Lung (tissue), 12 donors: ENCODE measurements around the gene CNR2. TPM values are rescaled to one million over a fixed set of nuclear protein-coding genes. Genes with fewer than 3 reads are reported as not detected.
"Not testable (repeated sequence)": the region's sequence is repeated elsewhere in the genome, so short reads cannot be mapped to it uniquely, and the experiment has no call there.

Source experiments
- ATAC-seq: fragments of 200-7000 bp; cut with Tn5 transposase; one replicate; pipeline ENCODE4 v1.9.1; 2020; ENCODE audit warnings: moderate number of reproducible peaks; ENCODE audit not compliant: insufficient read depth, low FRiP score
- DNase-seq, 3 donors: peaks; one replicate each; pipeline ENCODE4 v3.0.0-alpha.2; 2013 to 2017
- H3K27ac ChIP-seq, 2 donors: one replicate each; pipeline ENCODE4 v1.5.1; 2013; ENCODE audit warnings: mild to moderate bottlenecking in 2 of 2, moderate library complexity in 2 of 2, control low read depth in 1 of 2, inconsistent platforms in 1 of 2, low read depth in 1 of 2, low read length in 1 of 2
- H3K27me3 ChIP-seq, 3 donors: one replicate each; pipeline ENCODE4 v1.5.1; 2013; ENCODE audit warnings: low read length in 2 of 3; ENCODE audit not compliant: control insufficient read depth in 3 of 3, insufficient read depth in 3 of 3
- H3K36me3 ChIP-seq, 4 donors: one replicate each; pipeline ENCODE4 v1.5.1; 2013; ENCODE audit warnings: low read length in 4 of 4, mild to moderate bottlenecking in 1 of 4, moderate library complexity in 1 of 4; ENCODE audit not compliant: control insufficient read depth in 4 of 4, insufficient read depth in 4 of 4
- H3K4me1 ChIP-seq, 5 donors: one replicate each; pipeline ENCODE4 v1.5.1; 2013; ENCODE audit warnings: low read length in 5 of 5, mild to moderate bottlenecking in 2 of 5, moderate library complexity in 1 of 5; ENCODE audit not compliant: control insufficient read depth in 5 of 5, insufficient read depth in 5 of 5
- H3K4me3 ChIP-seq: one replicate; pipeline ENCODE4 v1.5.1; 2013; ENCODE audit warnings: mild to moderate bottlenecking, control low read depth, moderate library complexity
- H3K9ac ChIP-seq, 2 donors: one replicate each; pipeline ENCODE4 v1.5.1; 2013; ENCODE audit warnings: low read length in 2 of 2, control low read depth in 1 of 2; ENCODE audit not compliant: insufficient read depth in 1 of 2
- H3K9me3 ChIP-seq, 4 donors: one replicate each; pipeline ENCODE4 v1.5.1; 2013; ENCODE audit warnings: low read length in 3 of 4, mild to moderate bottlenecking in 1 of 4, moderate library complexity in 1 of 4; ENCODE audit not compliant: control insufficient read depth in 4 of 4, insufficient read depth in 3 of 4
- CTCF ChIP-seq: IDR thresholded peaks from 2 replicates; pipeline ENCODE4 v1.5.1; 2012; ENCODE audit warnings: mild to moderate bottlenecking; ENCODE audit errors: control extremely low read depth, extremely low read depth
- WGBS, 2 donors: extraction: QIAGEN DNeasy Blood & Tissue Kit; methylation state at CpG; one replicate each; pipeline ENCODE4 v1.1.7; 2013; 5-methylcytosine and 5-hydroxymethylcytosine counted together
- polyA plus RNA-seq, 2 donors: library from polyadenylated mRNA; stranded (reverse); fragments of 200-250 nt; gene quantifications; one replicate each; pipeline ENCODE4 v1.2.1, GENCODE V29; 2013
- total RNA-seq, 2 donors: library from RNA; depleted of rRNA in 1 of 2; stranded (reverse); fragments of >200 nt in 1 of 2; gene quantifications; one replicate each; pipeline ENCODE4 v1.2.1, GENCODE V29; 2014 to 2021
- donor health status: control.
- donor health status: control.
- donor health status: Bipolar disorder and iron deficiency.
- donor health status: healthy.
- donor health status: DM: yes; HTN: yes; CAD: no.

CNR2 gene
- total and polyA plus RNA-seq, 4 donors = 0.04 to 0.46 (median 0.10) TPM

- no peaks in the 10 kb centered on the region for H3K9me3 ChIP-seq
- ATAC-seq (peak; percentile 77), DNase-seq (peak; percentile 93 to 97 (median 95))
- H3K27ac ChIP-seq = peak overlapping the region; percentile 100
- H3K27me3 ChIP-seq = no peaks in the 10 kb centered on the region
- peaks cover 2 to 34% (median 13%) of the 10 kb centered on the region in 5 donors for H3K4me1 ChIP-seq
- peaks cover 0 to 11% (median 0%) of the 10 kb centered on the region in 4 donors for H3K36me3 ChIP-seq
- no peak for TF ChIP-seq CTCF
- peak overlapping the region; percentile 47 for H3K4me3 ChIP-seq
- WGBS, 2 donors = 0 to 1% methylated on average over 30 of the region's 30 CpGs
- peak overlapping the region; percentile 72 to 86 for H3K9ac ChIP-seq
Measured at GRCh38 chr1:23958810-23959460, 45.8 kb upstream of the CNR2 start.

DNA sequence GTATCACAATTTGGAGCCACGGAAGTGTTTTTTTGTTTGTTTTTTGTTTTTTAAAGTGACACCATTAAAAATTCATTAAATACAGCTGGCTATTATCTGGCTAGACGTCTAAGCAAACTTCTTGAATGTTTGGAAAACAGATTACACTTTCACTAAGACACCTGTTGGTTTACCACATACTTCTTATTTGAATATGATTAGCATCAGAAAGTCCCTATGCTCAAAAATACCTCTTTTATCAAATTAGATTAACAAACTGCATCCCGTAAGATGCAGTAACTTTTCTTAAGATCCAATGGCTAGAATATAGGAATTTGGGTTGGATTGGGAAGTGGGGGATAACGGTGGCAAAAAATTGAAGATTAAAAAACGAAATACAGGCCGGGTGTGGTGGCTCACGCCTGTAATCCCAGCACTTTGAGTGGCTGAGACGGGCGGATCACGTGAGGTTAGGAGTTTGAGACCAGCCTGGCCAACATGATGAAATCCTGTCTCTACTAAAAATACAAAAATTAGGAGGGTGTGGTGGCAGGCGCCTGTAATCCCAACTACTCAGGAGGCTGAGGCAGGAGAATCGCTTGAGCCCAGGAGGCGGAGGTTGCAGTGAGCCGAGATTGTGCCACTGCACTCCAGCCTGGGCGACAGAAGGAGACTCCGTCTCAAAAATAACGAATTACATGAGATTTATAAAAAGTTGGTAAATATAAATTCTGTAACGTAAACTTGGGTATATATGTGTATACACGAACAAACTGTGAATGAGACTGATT, 45.1 kb upstream of the CNR2 start:
- peaks cover 2 to 27% (median 6%) of the 10 kb centered on the region in 5 donors for H3K4me1 ChIP-seq
- 39 to 44% methylated on average over 19 of the region's 19 CpGs for WGBS, 2 donors
- not testable (repeated sequence) for DNase-seq, H3K27me3 ChIP-seq, H3K9me3 ChIP-seq, H3K4me3 ChIP-seq, ATAC-seq
- peak overlapping the region; percentile 79 to 100 for H3K27ac ChIP-seq
- peak overlapping the region; percentile 72 to 86 for H3K9ac ChIP-seq
- peaks cover 0 to 11% (median 0%) of the 10 kb centered on the region in 4 donors for H3K36me3 ChIP-seq

DNA sequence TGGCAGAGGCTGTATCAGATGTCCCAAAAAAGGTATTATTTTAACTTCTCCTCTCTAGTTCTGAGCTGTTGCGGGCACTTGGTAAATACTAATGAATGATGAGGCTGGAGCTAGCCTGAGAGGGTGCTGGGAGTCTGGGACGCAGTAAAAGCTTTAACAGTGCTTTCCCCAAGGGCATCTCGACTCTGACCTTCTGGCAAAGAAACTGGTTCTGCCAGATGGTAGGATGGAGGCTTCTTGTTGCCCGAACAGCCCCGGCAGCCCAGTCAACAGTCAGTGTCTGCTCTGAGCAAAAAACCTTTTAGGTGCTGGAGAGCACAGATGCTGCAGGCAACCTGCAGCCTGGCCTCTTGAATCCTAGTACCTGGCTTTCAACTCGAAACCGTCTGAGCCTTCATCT, 43.9 kb upstream of the CNR2 start:
- Histone ChIP-seq H3K36me3 (peaks cover 0 to 11% (median 0%) of the 10 kb centered on the region in 4 donors), H3K9ac (no peak overlapping the region), H3K9me3 (no peaks in the 10 kb centered on the region), H3K27me3 (no peaks in the 10 kb centered on the region), H3K4me1 (peaks cover 2 to 23% (median 6%) of the 10 kb centered on the region in 5 donors), H3K27ac (peak overlapping the region; percentile 1 to 3), H3K4me3 (no peak overlapping the region)
- ATAC-seq = no peak
- no peak for TF ChIP-seq CTCF
- peak in 2 of 3 donors; percentile 53 to 62 for DNase-seq
- 63 to 85% methylated on average over 7 of the region's 7 CpGs for WGBS, 2 donors

- Histone ChIP-seq H3K9me3 (no peaks in the 10 kb centered on the region), H3K27ac (no peak overlapping the region), H3K36me3 (no peaks in the 10 kb centered on the region), H3K4me3 (no peak overlapping the region), H3K27me3 (no peaks in the 10 kb centered on the region), H3K9ac (no peak overlapping the region), H3K4me1 (peaks cover 0 to 10% (median 6%) of the 10 kb centered on the region in 5 donors)
- no peak for TF ChIP-seq CTCF
- WGBS, 2 donors = 61 to 74% methylated on average over 3 of the region's 3 CpGs
- ATAC-seq (no peak), DNase-seq (no peak)
Measured at GRCh38 chr1:23953020-23953419, 39.9 kb upstream of the CNR2 start.
